ENCODE results near the gene PFDN6. TPM values are rescaled to one million over a fixed set of nuclear protein-coding genes. Genes with fewer than 3 reads are reported as not detected.

PFDN6 gene
- total RNA-seq, 1 donor from 2014 or later, result 39.9 TPM

- no peak overlapping the region for H3K4me3 Mint-ChIP-seq
- H3K27ac Mint-ChIP-seq, result no peak overlapping the region
- no peaks in the 10 kb centered on the region for H3K9me3 Mint-ChIP-seq
- peaks cover 1% of the 10 kb centered on the region for H3K4me1 Mint-ChIP-seq
- DNase-seq (ENCODE audit: low spot score in 2 of 2, unreplicated experiment in 2 of 2), result no peak
- no peak for TF ChIP-seq CTCF (IDR thresholded peaks at IDR 0.05; ENCODE audit: unreplicated experiment)
- peaks cover 5% of the 10 kb centered on the region for H3K27me3 Mint-ChIP-seq (ENCODE audit: low read depth)
- H3K36me3 Mint-ChIP-seq, result no peaks in the 10 kb centered on the region
These were observed 39.7 kb downstream of the PFDN6 start for GRCh38 chr6:33329058-33329457.

- Mint-ChIP-seq H3K4me1 (no peaks in the 10 kb centered on the region), H3K9me3 (no peaks in the 10 kb centered on the region), H3K27me3 (ENCODE audit: low read depth) (peaks cover 5% of the 10 kb centered on the region), H3K4me3 (no peak overlapping the region), H3K27ac (no peak overlapping the region), H3K36me3 (no peaks in the 10 kb centered on the region)
- DNase-seq (ENCODE audit: low spot score in 2 of 2, unreplicated experiment in 2 of 2), result no peak
- TF ChIP-seq CTCF (IDR thresholded peaks at IDR 0.05; ENCODE audit: unreplicated experiment), result no peak
These were observed 41.3 kb downstream of the PFDN6 start for GRCh38 chr6:33330736-33331135.

GRCh38 chr6:33333666-33334065 lies 44.3 kb downstream of the PFDN6 start:
- H3K9me3 Mint-ChIP-seq, result no peaks in the 10 kb centered on the region
- H3K27me3 Mint-ChIP-seq (ENCODE audit: low read depth), result peaks cover 5% of the 10 kb centered on the region
- TF ChIP-seq CTCF (IDR thresholded peaks at IDR 0.05; ENCODE audit: unreplicated experiment), result no peak
- no peak for DNase-seq (ENCODE audit: low spot score in 2 of 2, unreplicated experiment in 2 of 2)
- no peaks in the 10 kb centered on the region for H3K36me3 Mint-ChIP-seq
- H3K4me1 Mint-ChIP-seq, result no peaks in the 10 kb centered on the region
- H3K4me3 Mint-ChIP-seq, result no peak overlapping the region
- H3K27ac Mint-ChIP-seq, result no peak overlapping the region

- no peak for DNase-seq (ENCODE audit: low spot score in 2 of 2, unreplicated experiment in 2 of 2)
- Mint-ChIP-seq H3K27ac (no peak overlapping the region), H3K27me3 (ENCODE audit: low read depth) (peaks cover 2% of the 10 kb centered on the region), H3K4me3 (no peak overlapping the region), H3K9me3 (no peaks in the 10 kb centered on the region), H3K36me3 (no peaks in the 10 kb centered on the region), H3K4me1 (no peaks in the 10 kb centered on the region)
- no peak for TF ChIP-seq CTCF (IDR thresholded peaks at IDR 0.05; ENCODE audit: unreplicated experiment)
These were observed 46.5 kb downstream of the PFDN6 start for GRCh38 chr6:33335916-33336315.

GRCh38 chr6:33336495-33336894 lies 47.1 kb downstream of the PFDN6 start:
- DNase-seq (ENCODE audit: low spot score in 2 of 2, unreplicated experiment in 2 of 2), result no peak
- no peaks in the 10 kb centered on the region for H3K27me3 Mint-ChIP-seq (ENCODE audit: low read depth)
- no peak for TF ChIP-seq CTCF (IDR thresholded peaks at IDR 0.05; ENCODE audit: unreplicated experiment)
- H3K9me3 Mint-ChIP-seq, result no peaks in the 10 kb centered on the region
- no peaks in the 10 kb centered on the region for H3K36me3 Mint-ChIP-seq
- no peak overlapping the region for H3K27ac Mint-ChIP-seq
- no peaks in the 10 kb centered on the region for H3K4me1 Mint-ChIP-seq
- H3K4me3 Mint-ChIP-seq, result no peak overlapping the region

- no peaks in the 10 kb centered on the region for H3K27me3 Mint-ChIP-seq (ENCODE audit: low read depth)
- H3K9me3 Mint-ChIP-seq, result no peaks in the 10 kb centered on the region
- H3K27ac Mint-ChIP-seq, result no peak overlapping the region
- no peak for TF ChIP-seq CTCF (IDR thresholded peaks at IDR 0.05; ENCODE audit: unreplicated experiment)
- H3K36me3 Mint-ChIP-seq, result no peaks in the 10 kb centered on the region
- no peaks in the 10 kb centered on the region for H3K4me1 Mint-ChIP-seq
- no peak overlapping the region for H3K4me3 Mint-ChIP-seq
- no peak for DNase-seq (ENCODE audit: low spot score in 2 of 2, unreplicated experiment in 2 of 2)
These were observed 49.8 kb downstream of the PFDN6 start for GRCh38 chr6:33339193-33339592.
